Rectal smooth muscle tissue (tissue), 1 donor: ENCODE data around the gene RTN4.

ENCODE experiments used
- H3K27ac ChIP-seq: one replicate; pipeline ENCODE4 v1.7.0; 2013; ENCODE audit warnings: low read depth, low read length, inconsistent platforms
- H3K27me3 ChIP-seq: one replicate; pipeline ENCODE4 v1.7.0; 2013; ENCODE audit warnings: low read length; ENCODE audit not compliant: control insufficient read depth, insufficient read depth
- H3K36me3 ChIP-seq: one replicate; pipeline ENCODE4 v1.7.0; 2013; ENCODE audit warnings: low read length; ENCODE audit not compliant: control insufficient read depth, insufficient read depth
- H3K4me1 ChIP-seq: one replicate; pipeline ENCODE4 v1.7.0; 2013; ENCODE audit warnings: low read length; ENCODE audit not compliant: control insufficient read depth, insufficient read depth
- H3K4me3 ChIP-seq: one replicate; pipeline ENCODE4 v1.7.0; 2013; ENCODE audit warnings: low read length
- H3K9ac ChIP-seq: one replicate; pipeline ENCODE4 v1.7.0; 2013; ENCODE audit warnings: low read length

RTN4 gene

DNA sequence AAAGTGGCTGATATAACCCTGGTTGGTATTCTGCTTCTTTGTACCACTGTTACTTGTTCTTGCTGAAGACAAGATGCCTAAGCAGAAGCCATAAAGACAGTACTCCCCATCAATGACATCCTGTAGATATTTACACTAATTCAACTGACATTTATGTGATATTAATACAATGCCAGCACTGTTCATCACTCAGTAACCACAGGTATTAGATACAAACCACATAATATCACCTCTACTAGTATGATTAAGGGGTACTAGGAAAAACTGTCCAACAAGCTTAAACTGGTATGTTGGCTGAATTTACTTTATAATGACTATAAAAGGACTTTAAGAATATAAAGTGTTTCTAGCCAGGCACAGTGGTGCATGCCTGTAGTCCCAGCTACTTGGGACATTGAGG, 65.8 kb downstream of the RTN4 start:
- no peak overlapping the region for H3K27ac ChIP-seq
- H3K4me1 ChIP-seq: peaks cover 19% of the 10 kb centered on the region
- no peak overlapping the region for H3K9ac ChIP-seq
- peaks cover 3% of the 10 kb centered on the region for H3K36me3 ChIP-seq
- H3K27me3 ChIP-seq: no peaks in the 10 kb centered on the region
- H3K4me3 ChIP-seq: no peak overlapping the region

DNA sequence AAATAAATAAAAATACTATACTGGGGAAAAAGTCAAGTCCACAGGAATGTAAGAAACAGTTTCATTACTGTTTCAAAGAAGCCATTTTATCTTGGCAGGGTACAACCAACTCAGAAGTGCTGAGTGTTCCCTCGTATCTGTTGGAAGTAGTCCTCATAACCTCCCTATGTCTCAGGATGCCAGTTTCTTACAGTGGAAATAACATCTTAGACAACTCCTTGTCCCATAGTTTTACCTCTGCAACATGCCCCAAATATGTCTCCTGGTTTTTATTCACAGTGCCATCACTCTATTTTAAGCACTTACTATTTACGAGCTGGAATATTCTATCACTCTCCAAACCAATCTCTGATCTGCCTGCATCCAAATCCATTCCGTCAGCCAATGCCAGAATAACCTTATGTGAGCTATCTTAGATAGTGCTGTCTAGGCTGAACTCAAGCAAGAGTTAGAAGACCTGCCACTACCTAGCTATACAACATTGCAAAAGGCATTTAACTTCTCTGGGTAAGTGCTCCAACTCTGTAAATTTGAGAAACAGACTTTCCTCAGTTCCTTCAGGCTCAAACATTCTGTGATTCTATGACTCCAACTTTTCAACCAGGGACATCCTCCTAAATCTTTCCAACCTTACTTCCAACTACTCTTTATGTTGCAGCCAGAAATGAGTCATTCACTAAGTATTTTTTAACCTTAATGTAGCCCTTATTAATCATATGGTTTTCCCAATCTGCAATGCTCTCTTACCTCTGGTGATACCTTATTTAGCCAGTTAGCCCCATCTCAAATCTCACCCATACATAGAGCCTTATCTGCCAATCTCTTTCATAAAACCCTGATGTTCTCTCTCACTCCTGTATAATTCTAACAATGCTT, 66.7 kb downstream of the RTN4 start:
- H3K27me3 ChIP-seq: no peaks in the 10 kb centered on the region
- no peak overlapping the region for H3K9ac ChIP-seq
- peaks cover 19% of the 10 kb centered on the region for H3K4me1 ChIP-seq
- peaks cover 3% of the 10 kb centered on the region for H3K36me3 ChIP-seq
- H3K27ac ChIP-seq: no peak overlapping the region
- no peak overlapping the region for H3K4me3 ChIP-seq

DNA sequence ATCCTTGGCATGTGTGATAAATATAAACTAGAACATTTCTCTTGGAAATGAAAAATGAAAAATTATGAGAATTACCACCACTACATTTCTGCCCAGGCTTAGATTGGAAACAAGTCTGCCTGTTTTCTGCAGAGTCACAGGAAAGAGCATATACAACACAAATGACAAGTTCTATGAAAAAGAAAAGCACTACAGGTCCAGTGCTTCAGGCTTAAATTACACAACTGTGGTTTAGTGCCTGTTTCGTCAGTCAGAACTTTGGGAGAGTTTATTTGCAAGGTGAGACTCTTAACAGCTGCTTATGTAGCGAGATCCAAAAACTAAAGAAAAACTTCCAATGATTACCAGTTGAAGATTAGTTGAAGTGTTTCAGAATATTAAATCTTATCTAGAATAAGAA, 68.9 kb downstream of the RTN4 start:
- no peak overlapping the region for H3K4me3 ChIP-seq
- H3K4me1 ChIP-seq: peaks cover 18% of the 10 kb centered on the region
- no peak overlapping the region for H3K27ac ChIP-seq

DNA sequence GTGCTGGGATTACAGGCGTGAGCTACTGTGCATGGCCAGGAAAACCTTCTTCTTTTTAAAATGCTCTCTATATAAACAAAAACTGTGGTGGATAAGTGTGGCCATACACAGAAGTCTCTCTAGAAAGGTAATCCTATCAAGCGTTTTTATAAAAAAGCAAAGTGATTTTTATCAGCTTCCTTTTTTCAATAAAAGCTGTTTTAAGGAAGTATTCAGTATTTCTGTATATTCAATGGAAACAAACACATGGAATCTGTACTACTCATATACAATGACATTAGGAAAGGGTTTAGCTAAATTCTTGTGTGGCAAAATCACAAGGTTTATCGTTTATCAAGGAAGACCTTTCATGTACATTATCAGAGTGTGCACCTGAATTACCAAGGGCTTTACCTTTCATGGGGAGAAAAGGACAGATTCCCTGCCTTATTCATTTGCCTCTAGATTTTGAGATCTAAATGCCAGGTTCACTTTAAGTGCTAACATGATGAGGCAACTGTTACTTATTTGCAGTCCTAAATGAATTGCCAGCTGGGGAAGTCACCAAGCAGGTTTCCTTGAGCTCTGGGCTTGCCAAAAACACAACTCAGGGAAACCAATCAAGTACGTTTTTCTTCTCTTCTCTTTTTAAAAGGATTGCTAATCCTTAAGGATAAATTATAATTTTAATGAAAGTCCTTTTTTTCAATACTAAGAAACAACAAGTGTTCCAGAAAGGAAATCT, 70.8 kb downstream of the RTN4 start:
- Histone ChIP-seq H3K4me1 (peaks cover 31% of the 10 kb centered on the region), H3K36me3 (no peaks in the 10 kb centered on the region), H3K27me3 (no peaks in the 10 kb centered on the region), H3K9ac (no peak overlapping the region), H3K27ac (no peak overlapping the region), H3K4me3 (no peak overlapping the region)

More for the DNA sequence above, 68.9 kb downstream of the RTN4 start:
- H3K9ac ChIP-seq: no peak overlapping the region
- H3K27me3 ChIP-seq: no peaks in the 10 kb centered on the region
- no peaks in the 10 kb centered on the region for H3K36me3 ChIP-seq

DNA sequence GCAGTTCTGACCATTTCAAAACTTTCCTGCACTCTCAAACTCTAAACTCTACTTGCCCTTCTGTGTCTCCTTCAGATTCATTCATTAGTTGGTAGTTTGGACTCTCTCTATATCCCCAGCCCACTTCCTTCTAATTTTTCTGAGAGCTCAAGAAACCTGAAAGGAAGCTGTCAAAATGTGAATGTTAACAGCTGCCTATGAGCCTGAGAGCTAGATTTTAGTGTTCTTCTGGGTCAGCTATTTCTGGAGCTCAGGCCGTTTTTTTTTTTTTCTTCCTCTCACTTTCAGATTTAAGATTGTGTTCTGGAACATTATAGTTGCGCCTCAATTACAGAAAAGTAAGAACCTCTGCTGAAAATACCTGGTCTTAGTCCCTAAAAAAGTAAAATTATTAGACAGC, 73.1 kb downstream of the RTN4 start:
- H3K4me3 ChIP-seq: no peak overlapping the region
- H3K27ac ChIP-seq: no peak overlapping the region
- H3K9ac ChIP-seq: no peak overlapping the region
- no peaks in the 10 kb centered on the region for H3K36me3 ChIP-seq
- H3K27me3 ChIP-seq: no peaks in the 10 kb centered on the region
- peaks cover 21% of the 10 kb centered on the region for H3K4me1 ChIP-seq

DNA sequence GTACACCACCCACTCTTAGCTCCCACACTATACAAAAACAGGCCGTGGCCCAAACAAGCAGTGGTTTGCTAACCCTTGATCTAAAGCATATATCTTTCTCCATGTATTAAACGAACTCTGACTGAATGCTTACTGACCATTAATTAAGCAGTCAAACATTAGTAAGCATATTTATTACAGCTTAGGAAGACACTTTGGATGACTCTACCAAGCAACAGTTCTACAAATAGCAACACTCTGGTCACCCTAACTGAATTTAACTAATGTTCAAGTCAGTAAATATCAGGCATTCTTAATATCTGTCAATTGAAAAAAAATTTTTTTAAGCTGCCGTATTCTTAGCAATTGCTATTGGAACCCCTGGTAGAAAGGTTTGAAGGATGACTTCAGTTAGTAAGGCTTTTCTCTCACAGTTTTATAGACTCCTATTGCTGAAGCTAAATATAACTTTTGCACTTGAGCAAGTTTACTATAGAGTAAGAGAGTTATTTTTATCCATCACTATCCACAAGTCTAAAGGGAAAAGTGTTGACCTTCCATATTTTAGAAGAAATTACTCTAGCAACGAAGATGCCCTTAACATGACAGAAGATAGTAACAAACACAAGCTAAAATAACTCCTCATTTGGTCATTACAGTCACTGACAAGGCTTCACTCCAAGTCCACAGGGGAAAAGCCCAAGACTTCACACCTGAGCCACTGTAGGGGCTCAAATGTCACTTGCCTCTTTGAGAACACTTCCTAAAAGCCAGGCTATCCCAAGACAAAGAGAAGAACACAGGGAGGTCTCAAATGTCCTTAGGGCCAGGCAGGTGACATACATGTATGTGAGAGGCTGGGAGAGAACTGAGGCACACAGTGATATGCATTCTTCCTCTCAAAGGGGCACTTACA, 74.4 kb downstream of the RTN4 start:
- Histone ChIP-seq H3K4me3 (no peak overlapping the region), H3K27ac (no peak overlapping the region), H3K27me3 (no peaks in the 10 kb centered on the region), H3K9ac (no peak overlapping the region), H3K4me1 (peaks cover 21% of the 10 kb centered on the region), H3K36me3 (no peaks in the 10 kb centered on the region)

DNA sequence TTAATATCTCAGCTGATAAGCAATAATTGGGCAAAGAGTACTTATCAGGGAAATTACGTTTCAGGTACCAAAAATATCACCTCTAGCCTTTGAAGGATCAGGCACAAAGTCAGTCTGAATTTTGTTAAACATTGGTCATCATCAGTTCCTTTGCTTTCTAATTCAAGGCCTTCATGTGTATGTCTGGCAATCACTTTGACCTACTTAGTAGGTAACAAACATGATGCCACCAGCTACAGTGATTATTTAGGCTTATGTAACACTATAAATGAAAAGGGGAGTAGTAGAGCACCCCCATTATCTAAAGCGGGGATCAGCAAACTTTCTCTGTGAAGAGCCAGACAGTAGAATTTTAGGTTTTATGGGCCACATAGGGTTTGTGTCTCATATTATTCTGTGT, 75.1 kb downstream of the RTN4 start:
- Histone ChIP-seq H3K27ac (no peak overlapping the region), H3K36me3 (no peaks in the 10 kb centered on the region), H3K27me3 (no peaks in the 10 kb centered on the region), H3K4me1 (peaks cover 21% of the 10 kb centered on the region), H3K9ac (no peak overlapping the region), H3K4me3 (no peak overlapping the region)

DNA sequence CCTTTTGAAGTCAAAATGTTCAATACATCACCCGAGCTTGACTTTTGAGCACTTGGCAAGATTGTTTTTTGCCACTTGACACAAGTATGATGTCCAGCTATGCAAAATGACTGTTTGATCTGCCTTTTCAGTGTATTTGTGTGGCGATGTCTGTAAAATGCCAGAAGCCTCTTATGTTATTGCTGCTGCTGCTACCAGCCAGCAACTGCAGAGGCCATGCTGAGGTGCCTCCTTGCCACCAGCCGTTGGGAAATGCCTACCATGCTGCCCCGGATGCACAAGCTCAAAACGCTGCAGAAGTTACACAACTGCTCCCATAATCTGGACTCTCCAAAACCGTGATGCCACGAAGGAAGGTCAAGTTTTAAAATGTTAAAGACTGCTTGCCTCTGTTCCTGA, 80.3 kb downstream of the RTN4 start:
- peaks cover 2% of the 10 kb centered on the region for H3K4me1 ChIP-seq
- H3K27me3 ChIP-seq: no peaks in the 10 kb centered on the region
- no peak overlapping the region for H3K27ac ChIP-seq
- H3K9ac ChIP-seq: no peak overlapping the region
- H3K36me3 ChIP-seq: no peaks in the 10 kb centered on the region
- H3K4me3 ChIP-seq: no peak overlapping the region

DNA sequence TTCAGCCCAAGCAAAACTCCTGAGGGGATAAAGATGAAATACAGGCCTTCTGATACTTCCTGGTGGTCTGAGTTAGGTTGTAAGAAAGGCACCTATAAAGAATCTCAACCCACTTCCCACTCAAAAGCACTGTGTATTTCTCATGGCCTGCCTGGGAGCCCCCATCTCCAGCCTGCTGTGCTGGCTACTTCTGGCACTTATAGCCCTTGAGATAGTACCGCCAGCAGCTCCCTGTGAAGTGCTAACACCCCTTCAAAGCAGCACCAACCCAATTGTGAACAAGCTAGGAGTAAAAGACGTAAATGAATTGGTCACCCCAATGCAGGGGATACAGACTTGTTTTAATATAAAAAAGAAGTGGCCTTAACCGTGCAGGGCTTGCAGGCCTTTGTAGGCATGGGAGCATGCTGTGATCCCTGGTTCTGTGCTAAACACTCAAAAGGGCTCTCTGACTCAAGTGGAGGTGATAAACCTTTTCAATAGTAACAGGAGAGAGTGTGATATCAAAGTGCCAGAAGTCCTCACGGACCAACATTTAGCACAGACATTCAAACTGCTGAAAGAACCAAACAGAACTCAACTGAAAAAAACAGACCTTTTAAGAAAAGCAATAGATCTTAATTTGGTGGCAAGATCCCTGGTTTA, 80.8 kb downstream of the RTN4 start:
- H3K27ac ChIP-seq: no peak overlapping the region
- no peak overlapping the region for H3K9ac ChIP-seq
- no peaks in the 10 kb centered on the region for H3K4me1 ChIP-seq
- H3K4me3 ChIP-seq: no peak overlapping the region
- no peaks in the 10 kb centered on the region for H3K36me3 ChIP-seq
- H3K27me3 ChIP-seq: no peaks in the 10 kb centered on the region

DNA sequence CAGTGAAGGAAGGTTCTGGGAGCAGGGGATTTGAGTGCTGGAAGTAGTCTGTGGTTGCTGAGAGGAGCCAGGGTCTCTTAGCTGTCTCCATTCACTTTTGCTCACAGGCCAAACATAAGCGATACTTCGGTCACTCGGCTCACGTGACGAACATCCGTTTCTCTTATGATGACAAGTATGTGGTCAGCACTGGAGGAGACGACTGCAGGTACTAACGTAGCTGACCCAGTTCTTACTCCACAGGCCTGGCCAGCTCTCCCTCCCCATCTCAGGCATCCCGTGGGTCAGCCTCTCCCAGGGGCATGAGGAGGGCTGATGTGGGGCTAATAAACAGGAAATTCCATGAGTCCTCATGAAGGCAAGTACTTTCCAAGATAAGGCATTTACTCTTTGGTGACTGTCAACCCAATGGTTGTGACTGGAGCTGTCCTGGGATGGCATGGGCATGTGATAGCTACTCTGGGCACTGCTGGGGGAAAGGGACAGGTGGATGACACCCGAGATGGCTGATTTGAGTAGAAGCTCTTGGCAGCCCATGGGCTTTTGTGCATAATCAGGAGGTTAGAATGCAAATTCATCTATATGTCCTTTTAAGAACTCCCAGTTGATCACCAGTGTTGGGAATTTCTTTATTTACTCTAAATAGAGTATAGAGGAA, 81.6 kb downstream of the RTN4 start:
- Histone ChIP-seq H3K4me1 (no peaks in the 10 kb centered on the region), H3K4me3 (no peak overlapping the region), H3K9ac (no peak overlapping the region), H3K36me3 (no peaks in the 10 kb centered on the region), H3K27me3 (no peaks in the 10 kb centered on the region), H3K27ac (no peak overlapping the region)

DNA sequence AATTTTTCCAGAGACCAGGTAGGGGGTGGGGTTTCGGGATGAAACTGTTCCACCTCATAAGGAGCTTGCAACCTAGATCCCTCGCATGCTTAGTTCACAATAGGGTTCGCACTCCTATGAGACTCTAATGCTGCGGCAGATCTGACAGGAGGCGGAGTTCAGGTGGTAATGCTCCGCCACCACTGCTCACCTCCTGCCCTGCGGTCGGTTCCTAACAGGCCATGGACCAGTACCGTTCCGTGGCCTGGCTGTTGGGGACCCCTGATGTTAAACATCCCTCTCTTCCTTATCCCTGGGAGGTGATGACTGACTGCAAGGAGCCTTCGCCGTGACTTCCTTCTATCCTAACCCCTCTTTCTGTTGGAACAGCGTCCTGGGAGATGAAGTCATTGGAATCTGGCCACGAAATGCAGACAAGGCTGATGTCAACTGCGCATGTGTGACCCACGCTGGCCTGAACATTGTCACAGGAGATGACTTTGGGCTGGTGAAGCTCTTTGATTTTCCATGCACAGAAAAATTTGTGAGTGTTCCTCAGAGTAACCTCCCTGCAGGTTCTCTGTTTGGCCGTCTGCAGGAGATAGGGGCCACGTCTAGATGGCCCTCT, 82.4 kb downstream of the RTN4 start:
- Histone ChIP-seq H3K4me1 (no peaks in the 10 kb centered on the region), H3K27me3 (no peaks in the 10 kb centered on the region), H3K9ac (no peak overlapping the region), H3K36me3 (no peaks in the 10 kb centered on the region), H3K4me3 (no peak overlapping the region), H3K27ac (no peak overlapping the region)
